Stimulated activated CD8-positive, alpha-beta memory T cell treated with anti-CD3 and anti-CD28 coated beads, Interleukin-7, amount 100 ng/mL, for 48 hours (primary cell): ENCODE results near the gene ADAMTS2.

ENCODE experiments used
- DNase-seq, 2 donors: peaks; one replicate each; pipeline ENCODE4 v3.0.0-alpha.2; 2020; ENCODE audit warnings: low read depth in 1 of 2; ENCODE audit errors: extremely low read depth in 1 of 2

Gene ADAMTS2

GRCh38 chr5:179373101-179373934 lies 28.1 kb upstream of the ADAMTS2 start:
- DNase-seq = no peak

- no peak for DNase-seq
These were observed 26.7 kb upstream of the ADAMTS2 start for GRCh38 chr5:179371681-179372680.

- no peak for DNase-seq
These were observed 25.9 kb upstream of the ADAMTS2 start for GRCh38 chr5:179371121-179371510.

DNA sequence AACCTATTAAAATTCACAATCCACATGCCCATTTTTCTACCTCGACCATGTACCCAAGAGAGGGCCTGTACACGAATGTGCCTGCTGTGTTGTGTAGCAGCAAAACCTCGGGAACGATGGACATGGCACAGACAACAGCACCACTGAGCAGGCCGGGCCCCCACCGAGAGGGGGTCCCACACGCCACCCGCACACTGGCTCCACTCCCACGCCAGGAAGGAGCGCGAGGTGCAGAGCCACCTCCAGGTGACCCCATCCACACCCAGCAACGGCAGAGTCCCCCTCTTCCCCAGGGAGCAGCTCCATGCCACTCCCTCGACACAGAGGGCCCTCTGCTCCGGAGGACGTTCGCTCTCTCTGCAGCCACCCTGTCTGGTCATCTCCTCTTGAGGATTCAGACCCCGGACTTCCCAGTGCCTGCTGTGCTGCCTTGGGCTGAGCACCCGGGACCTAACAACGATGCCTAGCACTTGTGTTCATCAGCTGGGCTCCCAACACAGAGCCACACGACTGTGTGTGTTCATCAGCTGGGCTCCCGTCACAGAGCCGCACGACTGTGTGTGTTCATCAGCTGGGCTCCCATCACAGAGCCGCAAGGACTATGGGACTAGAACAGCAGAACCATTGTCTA lies 25.3 kb upstream of the ADAMTS2 start:
- DNase-seq = no peak

DNA sequence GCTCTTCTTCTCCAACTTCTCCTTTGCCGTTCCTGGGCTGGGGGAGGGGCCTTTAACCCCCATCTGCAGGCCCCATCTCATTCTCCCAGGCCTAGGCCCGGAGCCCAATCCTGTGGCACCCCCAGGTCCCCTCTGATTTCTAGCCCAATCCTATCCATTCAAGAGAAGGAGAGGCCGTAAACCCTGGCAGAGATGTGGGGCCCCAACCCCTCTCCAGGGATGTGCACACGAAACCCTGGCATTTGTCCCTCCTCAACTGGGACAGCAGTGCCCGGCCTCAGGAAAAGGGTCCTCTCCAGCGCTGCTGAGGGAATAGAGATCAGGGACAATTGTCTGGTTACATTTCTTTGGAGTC lies 24.2 kb upstream of the ADAMTS2 start:
- no peak for DNase-seq

- DNase-seq = no peak
These were observed 23.7 kb upstream of the ADAMTS2 start for GRCh38 chr5:179368806-179369529.

GRCh38 chr5:179368126-179368805 lies 23.0 kb upstream of the ADAMTS2 start:
- no peak for DNase-seq

DNA sequence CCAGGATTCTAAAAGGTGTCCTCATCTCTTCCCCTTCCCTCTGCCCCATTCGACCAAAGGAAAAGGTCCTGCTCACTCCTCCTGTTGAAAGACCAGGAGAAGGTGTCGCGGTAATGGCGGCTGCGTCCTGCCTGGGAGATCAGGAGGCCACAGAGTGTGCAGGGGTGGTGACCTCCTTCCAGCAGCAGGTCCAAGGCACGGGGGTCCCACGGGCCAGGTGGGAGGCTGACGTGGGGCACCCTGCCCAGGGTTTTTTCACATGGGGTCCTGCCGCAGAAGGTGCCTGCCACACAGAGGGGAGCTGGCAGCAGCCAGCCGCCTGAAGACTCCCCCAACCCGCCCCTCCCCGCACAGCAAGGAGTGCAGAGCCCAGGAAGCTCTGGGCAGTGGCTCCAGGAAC lies 22.2 kb upstream of the ADAMTS2 start:
- no peak for DNase-seq

GRCh38 chr5:179362355-179362754 lies 17.1 kb upstream of the ADAMTS2 start:
- DNase-seq = no peak

GRCh38 chr5:179361037-179361603 lies 15.9 kb upstream of the ADAMTS2 start:
- no peak for DNase-seq

DNA sequence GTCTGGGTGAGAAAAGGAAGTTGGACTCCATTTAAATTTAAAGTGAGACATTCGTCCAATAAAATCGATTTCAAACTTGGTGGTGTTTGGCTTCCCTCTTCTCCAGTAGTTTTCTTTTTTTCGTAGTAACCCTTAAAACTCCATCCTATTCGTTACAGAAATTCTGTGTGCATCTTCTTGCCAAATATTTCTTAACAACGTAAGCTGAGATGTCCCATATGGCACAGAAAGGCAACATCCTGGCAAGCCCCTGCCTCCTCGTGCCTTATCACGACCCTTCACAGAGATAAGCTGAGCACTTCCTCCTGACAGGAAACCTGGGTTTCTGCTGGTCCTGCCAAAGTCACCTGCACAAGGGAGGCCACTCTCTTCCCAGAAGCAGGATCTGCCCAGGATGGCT lies 11.8 kb upstream of the ADAMTS2 start:
- DNase-seq = no peak

GRCh38 chr5:179355976-179356974 lies 11.0 kb upstream of the ADAMTS2 start:
- DNase-seq = no peak

- no peak for DNase-seq
These were observed 9.1 kb upstream of the ADAMTS2 start for GRCh38 chr5:179354305-179354882.

GRCh38 chr5:179348843-179349242 lies 3.6 kb upstream of the ADAMTS2 start:
- DNase-seq = no peak

GRCh38 chr5:179348011-179348530 lies 2.8 kb upstream of the ADAMTS2 start:
- DNase-seq = no peak

- DNase-seq = no peak
These were observed 2.3 kb upstream of the ADAMTS2 start for GRCh38 chr5:179347581-179347980.

DNA sequence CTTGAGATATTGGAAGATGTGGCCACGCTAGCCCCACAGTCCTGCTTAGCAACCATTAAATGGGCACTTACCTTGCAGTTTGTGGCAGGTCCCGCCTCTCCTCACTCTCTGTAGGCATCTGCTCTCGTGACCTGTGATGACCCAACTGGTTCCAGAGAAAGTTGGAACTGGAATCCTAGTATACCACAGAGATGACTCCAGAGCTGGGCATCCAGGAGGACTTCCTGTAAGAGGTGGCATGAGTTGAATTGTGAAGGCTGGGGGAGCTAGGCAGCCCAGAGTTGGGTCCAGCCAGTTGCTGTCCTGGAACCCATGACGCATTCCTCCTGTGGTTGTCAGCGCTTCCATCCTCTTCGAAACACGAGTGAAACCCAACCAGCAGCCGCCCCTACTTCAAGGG lies 1.6 kb upstream of the ADAMTS2 start:
- DNase-seq = no peak

- DNase-seq = no peak
These were observed 1.1 kb upstream of the ADAMTS2 start for GRCh38 chr5:179346401-179346800.
